ENCODE measurements around the gene DLGAP1. TPM values are rescaled to one million over a fixed set of nuclear protein-coding genes. Genes with fewer than 3 reads are reported as not detected.

DLGAP1 gene
- polyA plus RNA-seq, 1 of the 3 experiments (the other 2 are of a cell fraction): not detected

DNA sequence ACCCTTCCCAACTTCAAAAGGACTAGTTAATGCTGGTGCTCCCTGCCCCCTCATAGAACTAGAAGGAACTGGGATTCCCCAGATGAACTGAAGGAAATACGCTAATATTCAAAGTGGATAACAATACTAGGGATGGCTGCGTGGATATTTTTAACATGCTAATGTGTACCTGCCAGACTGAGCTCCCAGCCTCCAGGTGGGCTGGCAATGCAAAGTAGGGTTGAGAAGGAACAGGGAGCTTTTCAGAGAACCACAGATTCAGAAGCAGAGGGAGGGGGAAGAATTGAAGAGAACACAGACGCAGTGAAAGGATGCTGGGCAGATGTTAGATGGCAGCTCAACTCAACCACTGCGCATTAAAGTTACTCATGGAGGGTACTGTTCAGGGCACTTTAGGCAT, 650.8 kb downstream of the DLGAP1 start:
- CTCF ChIA-PET: interaction anchor here (0.9 to 1.2 kb wide), 2 partner anchors 33 to 191 kb away, joined by 3 read pairs; no protein-coding TSS in a partner anchor
- WGBS (ENCODE audit: low lambda C conversion rate): 28% methylated on average over 4 of the region's 4 CpGs
- DNase-seq: no peak

DNA sequence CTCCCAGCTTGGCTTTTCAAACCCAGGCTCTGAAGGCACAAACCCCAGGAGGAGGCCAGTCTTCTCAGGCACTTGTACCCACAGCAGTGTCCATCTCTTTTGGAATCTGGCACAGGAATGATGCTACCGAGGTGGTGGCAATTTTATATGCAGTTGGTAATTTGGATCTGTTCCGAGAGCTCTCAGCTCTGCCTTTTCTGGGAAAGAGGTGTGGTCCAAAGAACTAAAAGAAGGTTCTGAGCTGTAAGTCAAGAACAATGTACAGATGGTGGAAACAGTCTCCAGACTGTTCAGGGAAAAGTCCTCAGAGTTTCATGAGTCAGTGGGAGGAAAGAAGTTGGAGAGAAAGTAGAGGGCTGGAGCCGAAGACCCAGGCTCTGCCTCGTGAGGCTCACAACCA, 651.8 kb downstream of the DLGAP1 start:
- Histone ChIP-seq H3K4me3 (ENCODE audit: low read depth in 2 of 2, low read length in 1 of 2) (no peak overlapping the region), H3F3A (replicated peaks; ENCODE audit: insufficient read depth) (no peaks in the 10 kb centered on the region), H2AFZ (ENCODE audit: low read depth) (no peak overlapping the region), H3K4me1 (ENCODE audit: control insufficient read depth in 1 of 2, insufficient read depth in 2 of 2, low read depth in 1 of 2, low read length in 1 of 2) (no peaks in the 10 kb centered on the region), H3K27ac (ENCODE audit: low read depth in 2 of 2, low read length in 1 of 2) (no peak overlapping the region), H3K9me3 (no peaks in the 10 kb centered on the region), H4K20me1 (ENCODE audit: insufficient read depth) (no peaks in the 10 kb centered on the region), H3K36me3 (replicated peaks in 1 of 2; ENCODE audit: control insufficient read depth in 1 of 2, insufficient read depth in 2 of 2, low read length in 1 of 2) (no peaks in the 10 kb centered on the region), H3K9me2 (no peaks in the 10 kb centered on the region), H3K79me2 (ENCODE audit: insufficient read depth) (no peaks in the 10 kb centered on the region), H3K27me3 (ENCODE audit: insufficient read depth) (peaks cover 27% of the 10 kb centered on the region), H3K4me2 (no peak overlapping the region), H3K9ac (no peak overlapping the region)
- 25% methylated on average over 4 of the region's 4 CpGs for WGBS (ENCODE audit: low lambda C conversion rate)
- ChIA-PET CTCF (interaction anchor here (1.2 kb wide), 1 partner anchor 192 kb away, joined by 3 read pairs; no protein-coding TSS in a partner anchor), POLR2A (no interaction called here)
- DNase-seq: no peak
- TF ChIP-seq MXI1 (IDR thresholded peaks at IDR 0.05; ENCODE audit: low read depth, low read length): no peak
- no peak for TF ChIP-seq FOXM1 (IDR thresholded peaks at IDR 0.05; ENCODE audit: low read depth)
- TF ChIP-seq, protein P1, sequence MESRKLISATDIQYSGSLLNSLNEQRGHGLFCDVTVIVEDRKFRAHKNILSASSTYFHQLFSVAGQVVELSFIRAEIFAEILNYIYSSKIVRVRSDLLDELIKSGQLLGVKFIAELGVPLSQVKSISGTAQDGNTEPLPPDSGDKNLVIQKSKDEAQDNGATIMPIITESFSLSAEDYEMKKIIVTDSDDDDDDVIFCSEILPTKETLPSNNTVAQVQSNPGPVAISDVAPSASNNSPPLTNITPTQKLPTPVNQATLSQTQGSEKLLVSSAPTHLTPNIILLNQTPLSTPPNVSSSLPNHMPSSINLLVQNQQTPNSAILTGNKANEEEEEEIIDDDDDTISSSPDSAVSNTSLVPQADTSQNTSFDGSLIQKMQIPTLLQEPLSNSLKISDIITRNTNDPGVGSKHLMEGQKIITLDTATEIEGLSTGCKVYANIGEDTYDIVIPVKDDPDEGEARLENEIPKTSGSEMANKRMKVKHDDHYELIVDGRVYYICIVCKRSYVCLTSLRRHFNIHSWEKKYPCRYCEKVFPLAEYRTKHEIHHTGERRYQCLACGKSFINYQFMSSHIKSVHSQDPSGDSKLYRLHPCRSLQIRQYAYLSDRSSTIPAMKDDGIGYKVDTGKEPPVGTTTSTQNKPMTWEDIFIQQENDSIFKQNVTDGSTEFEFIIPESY (IDR thresholded peaks at IDR 0.05; ENCODE audit: borderline replicate concordance, low read depth): no peak
- no peak for TF ChIP-seq SMC3 (IDR thresholded peaks at IDR 0.05; ENCODE audit: low read depth, low read length)
- no peak for TF ChIP-seq FOXJ3 (CRISPR knock-in tag; IDR thresholded peaks at IDR 0.05)
- TF ChIP-seq NRF1 (IDR thresholded peaks at IDR 0.05; ENCODE audit: low read depth, low read length): no peak
- TF ChIP-seq GATA2 (CRISPR knock-in tag; IDR thresholded peaks at IDR 0.05): no peak
- TF ChIP-seq, protein P2, sequence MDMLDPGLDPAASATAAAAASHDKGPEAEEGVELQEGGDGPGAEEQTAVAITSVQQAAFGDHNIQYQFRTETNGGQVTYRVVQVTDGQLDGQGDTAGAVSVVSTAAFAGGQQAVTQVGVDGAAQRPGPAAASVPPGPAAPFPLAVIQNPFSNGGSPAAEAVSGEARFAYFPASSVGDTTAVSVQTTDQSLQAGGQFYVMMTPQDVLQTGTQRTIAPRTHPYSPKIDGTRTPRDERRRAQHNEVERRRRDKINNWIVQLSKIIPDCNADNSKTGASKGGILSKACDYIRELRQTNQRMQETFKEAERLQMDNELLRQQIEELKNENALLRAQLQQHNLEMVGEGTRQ (IDR thresholded peaks at IDR 0.05; ENCODE audit: borderline replicate concordance, low read depth, low read length): no peak
- TF ChIP-seq FOSL2 (IDR thresholded peaks at IDR 0.05; ENCODE audit: borderline replicate concordance, low read depth): no peak
- no peak for TF ChIP-seq POLR2AphosphoS5 (IDR thresholded peaks at IDR 0.05; ENCODE audit: low read depth, low read length)

More for the DNA sequence above, 650.8 kb downstream of the DLGAP1 start:
- POLR2A ChIA-PET: no interaction called here
- H3K9me2 ChIP-seq: no peaks in the 10 kb centered on the region
- H3K27ac ChIP-seq (ENCODE audit: low read depth in 2 of 2, low read length in 1 of 2): no peak overlapping the region
- H3K4me1 ChIP-seq (ENCODE audit: control insufficient read depth in 1 of 2, insufficient read depth in 2 of 2, low read depth in 1 of 2, low read length in 1 of 2): no peaks in the 10 kb centered on the region
- no peak overlapping the region for H3K4me2 ChIP-seq
- no peaks in the 10 kb centered on the region for H4K20me1 ChIP-seq (ENCODE audit: insufficient read depth)
- H3K79me2 ChIP-seq (ENCODE audit: insufficient read depth): no peaks in the 10 kb centered on the region
- no peaks in the 10 kb centered on the region for H3F3A ChIP-seq (replicated peaks; ENCODE audit: insufficient read depth)
- TF ChIP-seq, protein P3, sequence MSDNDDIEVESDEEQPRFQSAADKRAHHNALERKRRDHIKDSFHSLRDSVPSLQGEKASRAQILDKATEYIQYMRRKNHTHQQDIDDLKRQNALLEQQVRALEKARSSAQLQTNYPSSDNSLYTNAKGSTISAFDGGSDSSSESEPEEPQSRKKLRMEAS (IDR thresholded peaks at IDR 0.05; ENCODE audit: low read depth): no peak
- TF ChIP-seq SMC3 (IDR thresholded peaks at IDR 0.05; ENCODE audit: low read depth, low read length): no peak
- TF ChIP-seq ELF1 (IDR thresholded peaks at IDR 0.05): no peak
- TF ChIP-seq, protein P4, sequence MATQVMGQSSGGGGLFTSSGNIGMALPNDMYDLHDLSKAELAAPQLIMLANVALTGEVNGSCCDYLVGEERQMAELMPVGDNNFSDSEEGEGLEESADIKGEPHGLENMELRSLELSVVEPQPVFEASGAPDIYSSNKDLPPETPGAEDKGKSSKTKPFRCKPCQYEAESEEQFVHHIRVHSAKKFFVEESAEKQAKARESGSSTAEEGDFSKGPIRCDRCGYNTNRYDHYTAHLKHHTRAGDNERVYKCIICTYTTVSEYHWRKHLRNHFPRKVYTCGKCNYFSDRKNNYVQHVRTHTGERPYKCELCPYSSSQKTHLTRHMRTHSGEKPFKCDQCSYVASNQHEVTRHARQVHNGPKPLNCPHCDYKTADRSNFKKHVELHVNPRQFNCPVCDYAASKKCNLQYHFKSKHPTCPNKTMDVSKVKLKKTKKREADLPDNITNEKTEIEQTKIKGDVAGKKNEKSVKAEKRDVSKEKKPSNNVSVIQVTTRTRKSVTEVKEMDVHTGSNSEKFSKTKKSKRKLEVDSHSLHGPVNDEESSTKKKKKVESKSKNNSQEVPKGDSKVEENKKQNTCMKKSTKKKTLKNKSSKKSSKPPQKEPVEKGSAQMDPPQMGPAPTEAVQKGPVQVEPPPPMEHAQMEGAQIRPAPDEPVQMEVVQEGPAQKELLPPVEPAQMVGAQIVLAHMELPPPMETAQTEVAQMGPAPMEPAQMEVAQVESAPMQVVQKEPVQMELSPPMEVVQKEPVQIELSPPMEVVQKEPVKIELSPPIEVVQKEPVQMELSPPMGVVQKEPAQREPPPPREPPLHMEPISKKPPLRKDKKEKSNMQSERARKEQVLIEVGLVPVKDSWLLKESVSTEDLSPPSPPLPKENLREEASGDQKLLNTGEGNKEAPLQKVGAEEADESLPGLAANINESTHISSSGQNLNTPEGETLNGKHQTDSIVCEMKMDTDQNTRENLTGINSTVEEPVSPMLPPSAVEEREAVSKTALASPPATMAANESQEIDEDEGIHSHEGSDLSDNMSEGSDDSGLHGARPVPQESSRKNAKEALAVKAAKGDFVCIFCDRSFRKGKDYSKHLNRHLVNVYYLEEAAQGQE (IDR thresholded peaks at IDR 0.05; ENCODE audit: low read depth, low read length): no peak
- TF ChIP-seq GATA2 (CRISPR knock-in tag; IDR thresholded peaks at IDR 0.05): no peak
- no peak for TF ChIP-seq MXI1 (IDR thresholded peaks at IDR 0.05; ENCODE audit: low read depth, low read length)
- no peak for TF ChIP-seq YY1 (IDR thresholded peaks at IDR 0.05; ENCODE audit: low read depth)
- TF ChIP-seq CHD2 (IDR thresholded peaks at IDR 0.05; ENCODE audit: low read length, partially characterized antibody): no peak
- no peak for TF ChIP-seq JUND (IDR thresholded peaks at IDR 0.05)
- TF ChIP-seq RCOR1 (IDR thresholded peaks at IDR 0.05; ENCODE audit: low read length): no peak
- no peak for TF ChIP-seq FOXJ3 (CRISPR knock-in tag; IDR thresholded peaks at IDR 0.05)
- TF ChIP-seq FOXM1 (IDR thresholded peaks at IDR 0.05; ENCODE audit: low read depth): no peak
- TF ChIP-seq RAD21 (IDR thresholded peaks at IDR 0.05; ENCODE audit: low read length): no peak
- TF ChIP-seq RXRA (IDR thresholded peaks at IDR 0.05; ENCODE audit: borderline replicate concordance, low read depth): no peak
- no peak for TF ChIP-seq EZH2phosphoT487 (IDR thresholded peaks at IDR 0.05; ENCODE audit: borderline replicate concordance, low read depth)
- TF ChIP-seq, protein P5, sequence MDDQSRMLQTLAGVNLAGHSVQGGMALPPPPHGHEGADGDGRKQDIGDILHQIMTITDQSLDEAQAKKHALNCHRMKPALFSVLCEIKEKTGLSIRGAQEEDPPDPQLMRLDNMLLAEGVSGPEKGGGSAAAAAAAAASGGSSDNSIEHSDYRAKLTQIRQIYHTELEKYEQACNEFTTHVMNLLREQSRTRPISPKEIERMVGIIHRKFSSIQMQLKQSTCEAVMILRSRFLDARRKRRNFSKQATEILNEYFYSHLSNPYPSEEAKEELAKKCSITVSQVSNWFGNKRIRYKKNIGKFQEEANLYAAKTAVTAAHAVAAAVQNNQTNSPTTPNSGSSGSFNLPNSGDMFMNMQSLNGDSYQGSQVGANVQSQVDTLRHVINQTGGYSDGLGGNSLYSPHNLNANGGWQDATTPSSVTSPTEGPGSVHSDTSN (IDR thresholded peaks at IDR 0.05): no peak
- H2AFZ ChIP-seq (ENCODE audit: low read depth): no peak overlapping the region
- H3K36me3 ChIP-seq (replicated peaks in 1 of 2; ENCODE audit: control insufficient read depth in 1 of 2, insufficient read depth in 2 of 2, low read length in 1 of 2): no peaks in the 10 kb centered on the region
- no peaks in the 10 kb centered on the region for H3K9me3 ChIP-seq
- no peak overlapping the region for H3K9ac ChIP-seq
- H3K27me3 ChIP-seq (ENCODE audit: insufficient read depth): peaks cover 27% of the 10 kb centered on the region
- no peak overlapping the region for H3K4me3 ChIP-seq (ENCODE audit: low read depth in 2 of 2, low read length in 1 of 2)
